Esophagus (tissue), 2 donors: Measurements from ENCODE around the gene ALS2. TPM values are rescaled to one million over a fixed set of nuclear protein-coding genes. Genes with fewer than 3 reads are reported as not detected.

Experiments
- polyA plus RNA-seq, 2 donors: library from polyadenylated mRNA; stranded (reverse); fragments of 200-250 nt; gene quantifications; one replicate each; pipeline ENCODE4 v1.2.3, GENCODE V29; 2013
- donor health status: healthy with polysubstance abuse.
- donor health status: Bipolar disorder and iron deficiency.

ALS2 gene
- polyA plus RNA-seq, 2 donors, result 3.2 to 3.9 TPM

Other genes with a start within 250 kb of the ALS2 start
- 10 to 100 TPM; 14.9 to 16.5 TPM for gene TMEM237, start 137.4 kb downstream of the ALS2 start, polyA plus RNA-seq
- gene MPP4, start 82.3 kb downstream of the ALS2 start, polyA plus RNA-seq, result under 1 TPM in 1 of 2 donors, not detected in 1; 0.01 TPM
- under 1 TPM; 0.05 to 0.18 TPM for gene CDK15, start 25.6 kb upstream of the ALS2 start, polyA plus RNA-seq